ENCODE results near the gene RANBP10.

Gene RANBP10

DNA sequence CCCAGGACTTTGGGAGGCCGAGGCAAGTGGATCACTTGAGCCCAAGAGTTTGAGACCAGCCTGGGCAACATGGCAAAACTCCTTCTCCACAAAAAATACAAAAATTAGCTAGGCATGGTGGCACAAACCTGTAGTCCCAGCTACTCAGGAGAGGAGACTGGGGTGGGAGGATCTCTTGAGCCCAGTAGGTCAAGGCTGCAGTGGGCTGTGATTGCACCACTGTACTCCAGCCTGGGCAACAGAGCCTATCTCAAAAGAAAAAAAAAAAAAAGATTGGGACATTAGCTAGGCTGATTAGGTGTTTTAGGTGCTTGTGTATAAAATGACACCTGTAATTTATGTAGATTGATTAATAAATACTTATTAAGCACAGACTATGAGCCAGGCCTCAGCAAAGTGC lies 97.3 kb downstream of the RANBP10 start:
- Histone ChIP-seq H3K4me3 (ENCODE audit: severe bottlenecking) (no peak overlapping the region), H3K4me1 (ENCODE audit: insufficient read depth, poor library complexity, severe bottlenecking) (no peaks in the 10 kb centered on the region), H3K9me3 (ENCODE audit: severe bottlenecking) (no peaks in the 10 kb centered on the region), H3K36me3 (ENCODE audit: low read depth) (peaks cover 3% of the 10 kb centered on the region; the same call in 1 of the 2 replicates), H3K27me3 (ENCODE audit: insufficient read depth, poor library complexity, severe bottlenecking) (no peaks in the 10 kb centered on the region), H3K27ac (ENCODE audit: poor library complexity, severe bottlenecking) (no peak overlapping the region)
- DNase-seq (ENCODE audit: low spot score) (no peak), ATAC-seq (ENCODE audit: low read depth) (no peak)
- TF ChIP-seq, protein P1, sequence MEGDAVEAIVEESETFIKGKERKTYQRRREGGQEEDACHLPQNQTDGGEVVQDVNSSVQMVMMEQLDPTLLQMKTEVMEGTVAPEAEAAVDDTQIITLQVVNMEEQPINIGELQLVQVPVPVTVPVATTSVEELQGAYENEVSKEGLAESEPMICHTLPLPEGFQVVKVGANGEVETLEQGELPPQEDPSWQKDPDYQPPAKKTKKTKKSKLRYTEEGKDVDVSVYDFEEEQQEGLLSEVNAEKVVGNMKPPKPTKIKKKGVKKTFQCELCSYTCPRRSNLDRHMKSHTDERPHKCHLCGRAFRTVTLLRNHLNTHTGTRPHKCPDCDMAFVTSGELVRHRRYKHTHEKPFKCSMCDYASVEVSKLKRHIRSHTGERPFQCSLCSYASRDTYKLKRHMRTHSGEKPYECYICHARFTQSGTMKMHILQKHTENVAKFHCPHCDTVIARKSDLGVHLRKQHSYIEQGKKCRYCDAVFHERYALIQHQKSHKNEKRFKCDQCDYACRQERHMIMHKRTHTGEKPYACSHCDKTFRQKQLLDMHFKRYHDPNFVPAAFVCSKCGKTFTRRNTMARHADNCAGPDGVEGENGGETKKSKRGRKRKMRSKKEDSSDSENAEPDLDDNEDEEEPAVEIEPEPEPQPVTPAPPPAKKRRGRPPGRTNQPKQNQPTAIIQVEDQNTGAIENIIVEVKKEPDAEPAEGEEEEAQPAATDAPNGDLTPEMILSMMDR (IDR thresholded peaks at IDR 0.05; ENCODE audit: poor library complexity, severe bottlenecking): no peak

DNA sequence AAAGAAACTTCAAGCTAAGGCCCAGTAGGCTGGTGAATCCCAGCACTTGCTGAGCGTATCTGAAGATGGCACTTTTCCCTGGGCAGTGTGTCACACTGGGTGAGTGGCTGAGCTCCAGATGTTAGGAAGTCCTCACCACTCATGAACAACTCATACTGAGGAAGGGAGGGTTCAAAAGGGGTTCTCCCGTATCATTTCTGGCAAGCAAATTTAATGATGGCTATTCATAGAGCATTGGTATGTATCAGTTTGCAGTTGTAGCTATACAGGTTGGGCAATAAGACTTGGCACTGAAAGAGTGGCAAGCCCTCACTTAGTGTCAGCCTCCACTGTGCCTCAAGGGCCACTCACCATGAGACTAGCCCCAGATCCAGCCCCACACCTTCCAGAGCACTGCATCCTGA lies 98.0 kb downstream of the RANBP10 start:
- no peaks in the 10 kb centered on the region for H3K27me3 ChIP-seq (ENCODE audit: insufficient read depth, poor library complexity, severe bottlenecking)
- no peak for DNase-seq (ENCODE audit: low spot score)
- no peak overlapping the region for H3K27ac ChIP-seq (ENCODE audit: poor library complexity, severe bottlenecking)
- TF ChIP-seq, protein P1 (IDR thresholded peaks at IDR 0.05; ENCODE audit: poor library complexity, severe bottlenecking): no peak
- peak; percentile 12; the same call in 1 of the 3 replicates for ATAC-seq (ENCODE audit: low read depth)
- no peaks in the 10 kb centered on the region for H3K9me3 ChIP-seq (ENCODE audit: severe bottlenecking)
- peaks cover 2% of the 10 kb centered on the region for H3K36me3 ChIP-seq (ENCODE audit: low read depth)
- H3K4me3 ChIP-seq (ENCODE audit: severe bottlenecking): no peak overlapping the region
- no peaks in the 10 kb centered on the region for H3K4me1 ChIP-seq (ENCODE audit: insufficient read depth, poor library complexity, severe bottlenecking)

DNA sequence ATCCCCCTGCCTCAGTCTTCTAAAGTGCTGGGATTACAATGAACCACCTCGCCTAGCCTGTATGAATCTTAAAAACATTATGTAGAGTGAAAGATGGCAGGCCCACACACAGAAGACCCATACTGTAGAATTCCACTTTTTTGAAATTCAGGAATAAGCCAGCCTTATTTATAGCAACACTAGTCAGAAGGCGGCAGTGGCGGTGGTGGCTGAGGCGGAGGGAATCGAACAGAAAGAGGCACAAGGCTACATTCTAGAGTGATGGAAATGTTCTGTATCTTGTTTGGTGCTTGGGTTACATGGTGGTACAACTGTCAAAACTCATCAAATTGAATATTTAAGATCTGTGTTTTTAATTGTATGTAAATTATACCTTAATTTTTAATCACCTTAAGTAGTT lies 98.6 kb downstream of the RANBP10 start:
- Histone ChIP-seq H3K27me3 (ENCODE audit: insufficient read depth, poor library complexity, severe bottlenecking) (no peaks in the 10 kb centered on the region), H3K4me1 (ENCODE audit: insufficient read depth, poor library complexity, severe bottlenecking) (no peaks in the 10 kb centered on the region), H3K9me3 (ENCODE audit: severe bottlenecking) (no peaks in the 10 kb centered on the region), H3K4me3 (ENCODE audit: severe bottlenecking) (no peak overlapping the region), H3K36me3 (ENCODE audit: low read depth) (no peaks in the 10 kb centered on the region; the same call in none of the 2 replicates), H3K27ac (ENCODE audit: poor library complexity, severe bottlenecking) (no peak overlapping the region)
- DNase-seq (ENCODE audit: low spot score): no peak
- no peak for ATAC-seq (ENCODE audit: low read depth)
- TF ChIP-seq, protein P1 (IDR thresholded peaks at IDR 0.05; ENCODE audit: poor library complexity, severe bottlenecking): no peak

DNA sequence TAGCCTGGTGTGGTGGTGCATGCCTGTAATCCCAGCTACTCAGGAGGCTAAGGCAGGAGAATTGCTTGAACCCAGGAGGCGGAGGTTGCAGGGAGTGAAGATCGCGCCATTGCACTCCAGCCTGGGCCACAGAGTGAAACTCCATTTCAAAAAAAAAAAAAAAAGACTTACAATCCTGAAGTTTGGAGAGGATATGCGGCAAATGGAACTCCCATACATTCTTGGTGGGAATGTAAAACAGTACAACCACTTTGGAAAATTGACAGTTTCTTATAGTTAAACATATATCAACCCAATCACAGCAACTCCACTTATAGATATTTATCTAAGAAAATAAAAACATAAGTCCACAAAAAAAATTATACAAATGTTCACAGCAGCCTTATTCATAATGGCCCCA lies 99.2 kb downstream of the RANBP10 start:
- Histone ChIP-seq H3K4me3 (ENCODE audit: severe bottlenecking) (no peak overlapping the region), H3K9me3 (ENCODE audit: severe bottlenecking) (no peaks in the 10 kb centered on the region), H3K4me1 (ENCODE audit: insufficient read depth, poor library complexity, severe bottlenecking) (no peaks in the 10 kb centered on the region), H3K27me3 (ENCODE audit: insufficient read depth, poor library complexity, severe bottlenecking) (no peaks in the 10 kb centered on the region), H3K27ac (ENCODE audit: poor library complexity, severe bottlenecking) (no peak overlapping the region), H3K36me3 (ENCODE audit: low read depth) (no peaks in the 10 kb centered on the region; the same call in none of the 2 replicates)
- ATAC-seq (ENCODE audit: low read depth) (no peak), DNase-seq (ENCODE audit: low spot score) (no peak)
- TF ChIP-seq, protein P1 (IDR thresholded peaks at IDR 0.05; ENCODE audit: poor library complexity, severe bottlenecking): no peak

DNA sequence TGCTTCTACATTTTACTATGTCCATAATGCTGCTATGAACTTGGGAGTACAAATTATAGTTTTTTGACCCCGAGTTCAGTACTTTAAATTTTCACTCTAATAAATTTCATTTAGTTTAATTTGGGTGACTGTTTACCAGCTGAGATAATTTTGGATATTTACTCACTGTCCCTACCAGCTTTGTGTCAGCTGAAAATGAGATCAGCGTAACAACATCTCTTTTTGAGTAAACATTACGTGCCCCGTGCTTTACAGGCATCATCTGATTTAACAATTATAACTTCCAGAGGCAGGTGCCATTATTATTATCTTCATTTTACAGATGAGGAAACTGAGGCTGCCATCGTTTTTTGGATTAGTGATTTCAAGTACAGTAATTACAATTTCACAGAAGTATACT lies 102.2 kb downstream of the RANBP10 start:
- Histone ChIP-seq H3K27me3 (ENCODE audit: insufficient read depth, poor library complexity, severe bottlenecking) (no peaks in the 10 kb centered on the region), H3K4me3 (ENCODE audit: severe bottlenecking) (no peak overlapping the region), H3K27ac (ENCODE audit: poor library complexity, severe bottlenecking) (no peak overlapping the region), H3K36me3 (ENCODE audit: low read depth) (peaks cover 4% of the 10 kb centered on the region), H3K9me3 (ENCODE audit: severe bottlenecking) (no peaks in the 10 kb centered on the region), H3K4me1 (ENCODE audit: insufficient read depth, poor library complexity, severe bottlenecking) (no peaks in the 10 kb centered on the region)
- DNase-seq (ENCODE audit: low spot score) (no peak), ATAC-seq (ENCODE audit: low read depth) (no peak)
- TF ChIP-seq, protein P1 (IDR thresholded peaks at IDR 0.05; ENCODE audit: poor library complexity, severe bottlenecking): no peak
